Fibroblast of the aortic adventitia (primary cell): ENCODE data around the gene PROM1. TPM values are rescaled to one million over a fixed set of nuclear protein-coding genes. Genes with fewer than 3 reads are reported as not detected.

Source experiments
- DNase-seq: peaks from one replicate; pipeline ENCODE4 v3.0.0-alpha.2; 2010; ENCODE audit warnings: low read depth
- H3K4me3 ChIP-seq: 2 replicates; pipeline ENCODE4 v1.5.1; 2011; ENCODE audit warnings: low read depth, mild to moderate bottlenecking, control low read depth, low read length, moderate library complexity
- CTCF ChIP-seq: IDR thresholded peaks from 2 replicates; pipeline ENCODE4 v1.5.1; 2011; ENCODE audit warnings: mild to moderate bottlenecking, low read length, control low read depth, inconsistent platforms; ENCODE audit not compliant: insufficient read depth
- total RNA-seq: library from RNA; depleted of rRNA; stranded (reverse); fragments of >200 nt; gene quantifications from 2 replicates; pipeline ENCODE4 v1.2.3, GENCODE V29; 2012; ENCODE audit warnings: low replicate concordance

Gene PROM1
- total RNA-seq, 1 donor = under 0.01 TPM

GRCh38 chr4:15958562-15958961 is 125.3 kb downstream of the PROM1 start:
- no peak for TF ChIP-seq CTCF
- DNase-seq = no peak
- H3K4me3 ChIP-seq = no peak overlapping the region

GRCh38 chr4:15956179-15956850 is 127.5 kb downstream of the PROM1 start:
- peak; percentile 61 for DNase-seq
- H3K4me3 ChIP-seq = no peak overlapping the region
- TF ChIP-seq CTCF = peak; percentile 98

GRCh38 chr4:15955670-15956069 is 128.2 kb downstream of the PROM1 start:
- no peak overlapping the region for H3K4me3 ChIP-seq
- peak; percentile 11 for DNase-seq
- TF ChIP-seq CTCF = peak; percentile 27

- DNase-seq = no peak
- H3K4me3 ChIP-seq = no peak overlapping the region
- TF ChIP-seq CTCF = no peak
Observed at GRCh38 chr4:15953625-15954024, 130.2 kb downstream of the PROM1 start.

- no peak for DNase-seq
- H3K4me3 ChIP-seq = no peak overlapping the region
- TF ChIP-seq CTCF = no peak
Observed at GRCh38 chr4:15951781-15952180, 132.0 kb downstream of the PROM1 start.

GRCh38 chr4:15948826-15949225 is 135.0 kb downstream of the PROM1 start:
- TF ChIP-seq CTCF = no peak
- no peak overlapping the region for H3K4me3 ChIP-seq
- no peak for DNase-seq

GRCh38 chr4:15947684-15948083 is 136.1 kb downstream of the PROM1 start:
- no peak overlapping the region for H3K4me3 ChIP-seq
- no peak for DNase-seq
- TF ChIP-seq CTCF = no peak
